ENCODE data around the gene MAPK8IP3. TPM values are rescaled to one million over a fixed set of nuclear protein-coding genes. Genes with fewer than 3 reads are reported as not detected.

MAPK8IP3 gene
- total RNA-seq, 4 donors from 2014 or later = 78.1 to 456 (median 193) TPM

GRCh38 chr16:1815461-1815860 is 109.5 kb downstream of the MAPK8IP3 start:
- Histone ChIP-seq H3K4me1 (no peaks in the 10 kb centered on the region), H3K9me3 (no peaks in the 10 kb centered on the region), H3K4me3 (no peak overlapping the region), H3K27me3 (no peaks in the 10 kb centered on the region), H3K36me3 (peaks cover 0 to 53% (median 4%) of the 10 kb centered on the region in 3 donors), H3K27ac (no peak overlapping the region)
- TF ChIP-seq POLR2A (IDR thresholded peaks at IDR 0.05) (no peak), CTCF (IDR thresholded peaks at IDR 0.05) (no peak)
- DNase-seq = no peak

GRCh38 chr16:1816396-1817275 is 110.6 kb downstream of the MAPK8IP3 start:
- peaks cover 0 to 60% (median 4%) of the 10 kb centered on the region in 3 donors for H3K36me3 ChIP-seq

GRCh38 chr16:1817276-1817589 is 111.2 kb downstream of the MAPK8IP3 start:
- no peak overlapping the region for H3K27ac ChIP-seq
- H3K9me3 ChIP-seq = no peaks in the 10 kb centered on the region
- H3K27me3 ChIP-seq = no peaks in the 10 kb centered on the region
- peaks cover 0 to 66% (median 4%) of the 10 kb centered on the region in 3 donors for H3K36me3 ChIP-seq
- no peak for DNase-seq
- no peak for TF ChIP-seq POLR2A (IDR thresholded peaks at IDR 0.05)
- TF ChIP-seq CTCF (IDR thresholded peaks at IDR 0.05) = no peak
- H3K4me3 ChIP-seq = no peak overlapping the region
- no peaks in the 10 kb centered on the region for H3K4me1 ChIP-seq

More at GRCh38 chr16:1816396-1817275, 110.6 kb downstream of the MAPK8IP3 start:
- TF ChIP-seq CTCF (IDR thresholded peaks at IDR 0.05) (no peak), POLR2A (IDR thresholded peaks at IDR 0.05) (no peak)
- Histone ChIP-seq H3K27ac (no peak overlapping the region), H3K4me1 (no peaks in the 10 kb centered on the region), H3K9me3 (no peaks in the 10 kb centered on the region), H3K4me3 (no peak overlapping the region), H3K27me3 (no peaks in the 10 kb centered on the region)
- peak in 1 of 3 donors; percentile 35 for DNase-seq

- TF ChIP-seq POLR2A (IDR thresholded peaks at IDR 0.05) = no peak
- no peak for TF ChIP-seq CTCF (IDR thresholded peaks at IDR 0.05)
- Histone ChIP-seq H3K27me3 (no peaks in the 10 kb centered on the region), H3K36me3 (peaks cover 0 to 71% (median 4%) of the 10 kb centered on the region in 3 donors), H3K4me3 (no peak overlapping the region), H3K27ac (no peak overlapping the region), H3K9me3 (no peaks in the 10 kb centered on the region), H3K4me1 (no peaks in the 10 kb centered on the region)
- DNase-seq = peak in 1 of 3 donors; percentile 38
These were observed 111.7 kb downstream of the MAPK8IP3 start for GRCh38 chr16:1817716-1818115.

GRCh38 chr16:1818204-1818872 is 112.3 kb downstream of the MAPK8IP3 start:
- Histone ChIP-seq H3K9me3 (no peaks in the 10 kb centered on the region), H3K27ac (no peak overlapping the region), H3K4me1 (peaks cover 0 to under 1% (median 0%) of the 10 kb centered on the region in 4 donors), H3K27me3 (no peaks in the 10 kb centered on the region), H3K4me3 (no peak overlapping the region), H3K36me3 (peaks cover 0 to 74% (median 4%) of the 10 kb centered on the region in 3 donors)
- peak in 1 of 3 donors; percentile 40 for DNase-seq
- TF ChIP-seq CTCF (IDR thresholded peaks at IDR 0.05) (no peak), POLR2A (IDR thresholded peaks at IDR 0.05) (no peak)

Data from Peyer's patch (tissue), 4 donors.